ENCODE measurements around the gene ZSCAN5A. TPM values are rescaled to one million over a fixed set of nuclear protein-coding genes. Genes with fewer than 3 reads are reported as not detected.
"Not testable (repeated sequence)": the region's sequence is repeated elsewhere in the genome, so short reads cannot be mapped to it uniquely, and the experiment has no call there.

ZSCAN5A gene
- total and polyA plus RNA-seq, 2 of the 13 experiments (the other 11 are each of a cell fraction or from before 2014, with no cell fraction given): 9.5 to 17.8 TPM

DNA sequence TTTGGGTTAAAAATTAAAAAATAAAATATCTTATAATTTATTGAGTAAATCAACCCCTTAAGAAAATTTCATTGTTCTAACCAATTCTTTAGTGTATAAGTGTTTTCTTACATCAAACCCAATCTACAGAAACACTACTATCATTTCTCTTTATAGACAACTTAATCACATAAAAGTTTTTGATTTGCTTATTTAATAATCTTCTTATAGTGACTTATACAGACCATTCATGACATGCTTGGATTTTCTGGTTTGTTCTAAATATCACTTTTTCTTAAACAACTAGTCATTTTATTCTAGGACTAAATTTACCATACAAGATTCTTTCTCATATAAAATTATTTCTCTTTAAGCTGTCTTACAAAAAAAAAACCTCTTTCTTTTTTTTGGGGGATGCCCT is 27.3 kb upstream of the ZSCAN5A start:
- no TSS peak for BruUV-seq (replicated peaks)
- FAIRE-seq: no peak

DNA sequence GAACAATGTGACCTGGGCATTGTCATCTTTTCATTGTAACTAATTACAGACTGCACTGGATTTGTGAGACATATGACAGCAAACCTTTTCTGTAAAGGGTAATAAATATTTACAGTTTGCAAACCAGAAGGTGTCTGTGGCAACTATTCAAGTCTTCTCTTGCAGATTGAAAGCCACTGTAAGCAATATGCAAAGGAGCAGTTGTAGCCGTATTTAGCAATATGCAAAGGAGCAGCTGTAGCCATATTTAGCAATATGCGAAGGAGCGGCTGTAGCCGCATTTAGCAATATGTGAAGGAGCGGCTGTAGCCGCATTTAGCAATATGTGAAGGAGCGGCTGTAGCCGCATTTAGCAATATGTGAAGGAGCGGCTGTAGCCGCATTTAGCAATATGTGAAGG is 24.4 kb upstream of the ZSCAN5A start:
- in situ Hi-C loops (cut with HindIII; ENCODE audit: extremely low pct_ligation_motif_present, low pct_unique_long_range_greater_than_20kb); H3K4me1 ChIP-seq (ENCODE audit: insufficient read depth, low read length); H3K36me3 ChIP-seq (replicated peaks in 1 of 2; ENCODE audit: control insufficient read depth in 1 of 2, insufficient read depth in 2 of 2, low read length in 2 of 2); BruUV-seq (replicated peaks); H3K27me3 ChIP-seq (ENCODE audit: control insufficient read depth in 1 of 2, insufficient read depth in 2 of 2, low read length in 2 of 2); FAIRE-seq; H2AFZ ChIP-seq (ENCODE audit: low read length); POLR2A ChIA-PET; H3K4me2 ChIP-seq (ENCODE audit: low read depth, low read length); ATAC-seq; H4K20me1 ChIP-seq (ENCODE audit: insufficient read depth, low read length); intact Hi-C loops (cut with micrococcal nuclease; ENCODE audit: unreplicated experiment); H3K9ac ChIP-seq (ENCODE audit: insufficient read depth, low read depth, low read length); DNase-seq (ENCODE audit: low spot score); H3K79me2 ChIP-seq (ENCODE audit: insufficient read depth, low read length); H3K27ac ChIP-seq (ENCODE audit: extremely low read length, insufficient read depth, low read length); CTCF ChIA-PET (ENCODE audit: low intra/inter-chr PET ratio, low total read pairs); H3K4me3 ChIP-seq (replicated peaks in 1 of 3; ENCODE audit: insufficient read depth in 1 of 3, low read depth in 2 of 3, low read length in 3 of 3): not testable (repeated sequence)
- H3K9me3 ChIP-seq (ENCODE audit: low read length): peaks cover 34% of the 10 kb centered on the region
- 94% methylated on average over 8 of the region's 10 CpGs for WGBS (ENCODE audit: low lambda C conversion rate)

More for the DNA sequence above, 27.3 kb upstream of the ZSCAN5A start:
- TF ChIP-seq HOMEZ (CRISPR knock-in tag; IDR thresholded peaks at IDR 0.05; ENCODE audit: low read depth) (no peak), ZFP36 (IDR thresholded peaks at IDR 0.05; ENCODE audit: borderline replicate concordance, low read depth, low read length, partially characterized antibody) (peak; percentile 35)
- in situ Hi-C loops (cut with HindIII; ENCODE audit: extremely low pct_ligation_motif_present, low pct_unique_long_range_greater_than_20kb) (no loop called here), intact Hi-C loops (cut with micrococcal nuclease; ENCODE audit: unreplicated experiment) (no loop called here)
- H3K4me2 ChIP-seq (ENCODE audit: low read depth, low read length): no peak overlapping the region
- no peak overlapping the region for H2AFZ ChIP-seq (ENCODE audit: low read length)
- H3K27me3 ChIP-seq (ENCODE audit: control insufficient read depth in 1 of 2, insufficient read depth in 2 of 2, low read length in 2 of 2): no peaks in the 10 kb centered on the region
- H3K36me3 ChIP-seq (replicated peaks in 1 of 2; ENCODE audit: control insufficient read depth in 1 of 2, insufficient read depth in 2 of 2, low read length in 2 of 2): no peaks in the 10 kb centered on the region
- ChIA-PET CTCF (ENCODE audit: low intra/inter-chr PET ratio, low total read pairs) (no interaction called here), POLR2A (no interaction called here)
- no peaks in the 10 kb centered on the region for H3K79me2 ChIP-seq (ENCODE audit: insufficient read depth, low read length)
- H3K4me3 ChIP-seq (replicated peaks in 1 of 3; ENCODE audit: insufficient read depth in 1 of 3, low read depth in 2 of 3, low read length in 3 of 3): no peak overlapping the region
- H4K20me1 ChIP-seq (ENCODE audit: insufficient read depth, low read length): no peaks in the 10 kb centered on the region
- no peak for DNase-seq (ENCODE audit: low spot score)
- peaks cover 34% of the 10 kb centered on the region for H3K9me3 ChIP-seq (ENCODE audit: low read length)
- no peak overlapping the region for H3K27ac ChIP-seq (ENCODE audit: extremely low read length, insufficient read depth, low read length)
- H3K9ac ChIP-seq (ENCODE audit: insufficient read depth, low read depth, low read length): no peak overlapping the region
- H3K4me1 ChIP-seq (ENCODE audit: insufficient read depth, low read length): no peaks in the 10 kb centered on the region; the same call in 1 of the 2 replicates
- no peak for ATAC-seq

Data from HepG2 (cell line).